ENCODE results near the gene PTH2.

The PTH2 gene

DNA sequence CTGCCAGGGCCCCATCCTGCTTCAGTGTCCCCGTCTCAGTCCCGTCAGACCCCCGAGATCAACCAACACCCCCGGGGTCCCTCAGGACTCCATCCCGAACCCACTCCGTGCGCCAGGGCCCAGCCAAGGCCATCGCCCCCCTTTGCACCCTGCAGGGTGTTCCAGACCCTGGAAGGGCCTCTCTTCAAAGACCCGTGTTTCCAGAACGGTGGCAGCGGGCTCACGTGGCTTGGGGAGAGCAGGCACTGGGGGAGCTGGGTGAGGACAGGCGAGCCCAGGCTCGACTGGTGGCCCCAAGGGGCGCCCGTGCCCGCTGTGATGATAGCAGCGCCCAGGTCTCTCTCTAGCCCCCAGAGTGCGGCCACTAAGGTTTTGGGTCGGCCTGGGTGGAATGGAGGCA is 33.8 kb downstream of the PTH2 start:
- Histone ChIP-seq H3K27me3 (peaks cover 42% of the 10 kb centered on the region), H3K9me3 (no peaks in the 10 kb centered on the region), H3K4me1 (ENCODE audit: control insufficient read depth in 1 of 2, insufficient read depth in 1 of 2, low read depth in 1 of 2, low read length in 1 of 2) (no peaks in the 10 kb centered on the region), H3K36me3 (no peaks in the 10 kb centered on the region), H3K27ac (no peak overlapping the region), H3K4me3 (ENCODE audit: low read depth in 1 of 2, low read length in 1 of 2) (no peak overlapping the region)
- TF ChIP-seq, protein P1, sequence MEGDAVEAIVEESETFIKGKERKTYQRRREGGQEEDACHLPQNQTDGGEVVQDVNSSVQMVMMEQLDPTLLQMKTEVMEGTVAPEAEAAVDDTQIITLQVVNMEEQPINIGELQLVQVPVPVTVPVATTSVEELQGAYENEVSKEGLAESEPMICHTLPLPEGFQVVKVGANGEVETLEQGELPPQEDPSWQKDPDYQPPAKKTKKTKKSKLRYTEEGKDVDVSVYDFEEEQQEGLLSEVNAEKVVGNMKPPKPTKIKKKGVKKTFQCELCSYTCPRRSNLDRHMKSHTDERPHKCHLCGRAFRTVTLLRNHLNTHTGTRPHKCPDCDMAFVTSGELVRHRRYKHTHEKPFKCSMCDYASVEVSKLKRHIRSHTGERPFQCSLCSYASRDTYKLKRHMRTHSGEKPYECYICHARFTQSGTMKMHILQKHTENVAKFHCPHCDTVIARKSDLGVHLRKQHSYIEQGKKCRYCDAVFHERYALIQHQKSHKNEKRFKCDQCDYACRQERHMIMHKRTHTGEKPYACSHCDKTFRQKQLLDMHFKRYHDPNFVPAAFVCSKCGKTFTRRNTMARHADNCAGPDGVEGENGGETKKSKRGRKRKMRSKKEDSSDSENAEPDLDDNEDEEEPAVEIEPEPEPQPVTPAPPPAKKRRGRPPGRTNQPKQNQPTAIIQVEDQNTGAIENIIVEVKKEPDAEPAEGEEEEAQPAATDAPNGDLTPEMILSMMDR (IDR thresholded peaks at IDR 0.05) = no peak

DNA sequence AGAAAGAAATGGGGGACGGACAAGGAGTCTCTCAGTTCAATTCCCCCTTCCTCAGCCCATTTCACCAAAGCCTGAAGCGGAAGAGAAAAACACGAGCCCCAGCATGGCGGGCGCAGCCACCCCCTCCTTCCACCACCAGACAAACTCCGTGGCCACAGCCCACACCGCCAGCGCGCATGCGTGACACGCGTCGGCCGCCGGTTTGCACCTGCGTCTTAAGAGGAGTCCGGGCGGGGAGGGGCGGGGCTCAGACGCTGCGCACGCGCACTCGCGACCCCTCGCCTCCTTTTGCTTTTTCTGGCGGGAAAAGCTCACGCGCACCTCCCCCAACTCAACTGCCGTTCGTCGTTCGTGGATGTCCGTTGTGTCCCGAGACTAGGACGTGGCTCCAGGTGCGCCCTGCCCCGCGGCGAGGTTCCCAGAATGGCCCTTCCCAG is 35.3 kb downstream of the PTH2 start, which contains the start of gene KASH5:
TSS of gene KASH5 (plus strand) at position 314 of the 437 bp plus-strand sequence. CDS start 2,635 bp downstream, outside the sequence.
- Histone ChIP-seq H3K9me3 (no peaks in the 10 kb centered on the region), H3K4me3 (ENCODE audit: low read depth in 1 of 2, low read length in 1 of 2) (peak within 1 kb of the TSS; percentile 6 to 13), H3K36me3 (no peaks in the 10 kb centered on the region), H3K4me1 (ENCODE audit: control insufficient read depth in 1 of 2, insufficient read depth in 1 of 2, low read depth in 1 of 2, low read length in 1 of 2) (no peaks in the 10 kb centered on the region), H3K27ac (no peak within 1 kb of the TSS), H3K27me3 (peaks cover 28% of the 10 kb centered on the region)
- TF ChIP-seq, protein P1 (IDR thresholded peaks at IDR 0.05) = no peak

DNA sequence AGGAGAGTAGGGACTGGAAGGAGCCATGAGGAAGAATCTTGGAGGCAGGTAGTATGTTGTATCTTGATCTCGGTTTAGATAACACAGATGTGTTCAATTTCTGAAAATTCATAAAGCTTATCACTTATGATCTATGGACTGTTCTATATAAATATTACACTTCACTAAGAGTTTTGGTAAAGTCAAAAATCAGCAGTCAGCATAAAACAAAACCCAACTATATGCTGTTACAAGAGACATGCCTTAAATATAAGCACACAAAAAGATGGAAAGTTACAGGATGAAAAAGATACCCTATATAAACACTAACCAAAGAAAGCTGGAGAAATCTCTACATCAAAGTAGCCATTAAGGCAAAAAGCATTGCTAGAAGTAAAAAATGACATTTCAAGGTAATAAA is 39.6 kb downstream of the PTH2 start:
- Histone ChIP-seq H3K4me3 (ENCODE audit: low read depth in 1 of 2, low read length in 1 of 2) (no peak overlapping the region), H3K27ac (no peak overlapping the region), H3K4me1 (ENCODE audit: control insufficient read depth in 1 of 2, insufficient read depth in 1 of 2, low read depth in 1 of 2, low read length in 1 of 2) (no peaks in the 10 kb centered on the region), H3K27me3 (peaks cover 3% of the 10 kb centered on the region), H3K9me3 (no peaks in the 10 kb centered on the region), H3K36me3 (no peaks in the 10 kb centered on the region)
- TF ChIP-seq, protein P1 (IDR thresholded peaks at IDR 0.05) = no peak

DNA sequence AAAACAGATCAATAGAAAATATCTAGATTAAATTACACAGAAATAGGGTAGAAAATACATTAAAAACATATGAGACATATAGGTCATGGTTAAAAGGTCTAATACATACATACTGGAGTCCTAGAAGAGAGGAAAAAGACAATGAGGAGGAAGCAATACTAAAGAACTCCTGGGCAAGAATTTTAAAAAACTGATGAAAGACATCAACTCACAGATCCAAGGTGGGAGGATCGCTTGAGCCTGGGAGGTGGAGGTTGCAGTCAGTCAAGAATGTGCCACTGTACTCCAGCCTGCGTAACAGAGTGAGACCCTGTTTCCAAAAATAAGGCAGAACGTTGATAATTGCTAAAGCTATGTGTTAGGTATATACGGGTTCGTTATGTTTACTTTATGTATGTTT is 40.6 kb downstream of the PTH2 start:
- TF ChIP-seq, protein P1 (IDR thresholded peaks at IDR 0.05) = no peak
- H3K27me3 ChIP-seq = peaks cover 3% of the 10 kb centered on the region
- no peak overlapping the region for H3K27ac ChIP-seq
- H3K9me3 ChIP-seq = no peaks in the 10 kb centered on the region
- H3K4me1 ChIP-seq (ENCODE audit: control insufficient read depth in 1 of 2, insufficient read depth in 1 of 2, low read depth in 1 of 2, low read length in 1 of 2) = no peaks in the 10 kb centered on the region
- no peak overlapping the region for H3K4me3 ChIP-seq (ENCODE audit: low read depth in 1 of 2, low read length in 1 of 2)
- no peaks in the 10 kb centered on the region for H3K36me3 ChIP-seq

DNA sequence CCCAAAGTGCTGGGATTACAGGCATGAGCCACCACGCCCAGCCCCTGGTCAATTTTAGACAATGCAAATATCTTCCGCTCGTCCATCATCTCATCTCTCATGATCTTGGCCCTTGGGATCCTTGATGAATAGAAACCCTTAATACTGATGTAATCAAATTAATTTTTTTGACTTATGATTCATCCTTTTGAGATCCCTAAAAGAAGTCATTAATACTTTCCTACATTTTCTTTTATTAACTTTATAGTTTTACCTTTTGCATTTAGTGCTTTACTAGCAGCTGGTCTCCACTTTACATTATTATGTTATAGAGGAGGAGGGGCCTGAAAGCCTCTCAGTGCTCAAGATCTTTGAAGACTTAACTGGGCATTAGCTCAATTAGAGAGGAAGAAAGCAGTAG is 42.9 kb downstream of the PTH2 start:
- H3K9me3 ChIP-seq = no peaks in the 10 kb centered on the region
- H3K36me3 ChIP-seq = no peaks in the 10 kb centered on the region
- H3K4me1 ChIP-seq (ENCODE audit: control insufficient read depth in 1 of 2, insufficient read depth in 1 of 2, low read depth in 1 of 2, low read length in 1 of 2) = no peaks in the 10 kb centered on the region
- no peaks in the 10 kb centered on the region for H3K27me3 ChIP-seq
- H3K4me3 ChIP-seq (ENCODE audit: low read depth in 1 of 2, low read length in 1 of 2) = no peak overlapping the region
- TF ChIP-seq, protein P1 (IDR thresholded peaks at IDR 0.05) = no peak
- no peak overlapping the region for H3K27ac ChIP-seq

DNA sequence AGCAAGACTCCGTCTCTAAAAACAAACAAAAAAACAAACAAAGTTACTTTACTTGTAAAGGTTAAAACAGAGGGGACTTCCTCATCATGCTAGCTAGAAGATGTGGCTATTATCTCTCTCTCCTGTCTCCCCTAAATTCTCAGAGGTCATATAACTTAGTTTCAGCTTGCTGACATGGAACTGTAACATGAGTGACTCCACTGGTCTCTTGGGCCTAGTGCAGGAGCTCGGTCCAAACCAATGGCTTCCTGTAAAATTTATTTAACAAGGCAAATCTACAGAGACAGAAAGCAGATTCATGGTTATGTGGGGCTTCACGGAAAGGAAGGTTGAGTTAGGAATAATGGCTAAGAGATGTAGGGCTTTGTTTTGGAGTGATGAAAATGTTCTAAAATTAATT is 44.7 kb downstream of the PTH2 start:
- Histone ChIP-seq H3K36me3 (no peaks in the 10 kb centered on the region), H3K27me3 (no peaks in the 10 kb centered on the region), H3K4me1 (ENCODE audit: control insufficient read depth in 1 of 2, insufficient read depth in 1 of 2, low read depth in 1 of 2, low read length in 1 of 2) (no peaks in the 10 kb centered on the region), H3K9me3 (no peaks in the 10 kb centered on the region), H3K27ac (no peak overlapping the region), H3K4me3 (ENCODE audit: low read depth in 1 of 2, low read length in 1 of 2) (no peak overlapping the region)
- TF ChIP-seq, protein P1 (IDR thresholded peaks at IDR 0.05) = no peak

Data from neutrophil (primary cell).